ENCODE measurements around the gene LGALS3BP.
"Not testable (repeated sequence)": the region's sequence is repeated elsewhere in the genome, so short reads cannot be mapped to it uniquely, and the experiment has no call there.

Gene LGALS3BP

GRCh38 chr17:78977997-78978973 lies 1.4 kb downstream of the LGALS3BP start:
- DNase-seq: no peak

GRCh38 chr17:78977681-78977943 lies 2.1 kb downstream of the LGALS3BP start:
- no peak for DNase-seq

- DNase-seq: no peak
Measured at GRCh38 chr17:78976907-78977680, 2.6 kb downstream of the LGALS3BP start.

- DNase-seq: no peak
Measured at GRCh38 chr17:78974635-78975591, 4.8 kb downstream of the LGALS3BP start.

GRCh38 chr17:78973792-78974520 lies 5.8 kb downstream of the LGALS3BP start:
- no peak for DNase-seq

- DNase-seq: no peak
Measured at GRCh38 chr17:78973196-78973595, 6.5 kb downstream of the LGALS3BP start.

- DNase-seq: no peak
Measured at GRCh38 chr17:78972507-78973105, 7.1 kb downstream of the LGALS3BP start.

- no peak for DNase-seq
Measured at GRCh38 chr17:78971756-78972506, 7.8 kb downstream of the LGALS3BP start.

- DNase-seq: peak; percentile 47
Measured at GRCh38 chr17:78970834-78971755, 8.6 kb downstream of the LGALS3BP start.

- no peak for DNase-seq
Measured at GRCh38 chr17:78969865-78970264, 9.9 kb downstream of the LGALS3BP start.

- DNase-seq: no peak
Measured at GRCh38 chr17:78967782-78968362, 11.9 kb downstream of the LGALS3BP start.

- no peak for DNase-seq
Measured at GRCh38 chr17:78966910-78967600, 12.7 kb downstream of the LGALS3BP start.

- no peak for DNase-seq
Measured at GRCh38 chr17:78966123-78966813, 13.5 kb downstream of the LGALS3BP start.

- no peak for DNase-seq
Measured at GRCh38 chr17:78965491-78965924, 14.2 kb downstream of the LGALS3BP start.

- DNase-seq: no peak
Measured at GRCh38 chr17:78963378-78963777, 16.3 kb downstream of the LGALS3BP start.

GRCh38 chr17:78962984-78963348 lies 16.8 kb downstream of the LGALS3BP start:
- not testable (repeated sequence) for DNase-seq

- DNase-seq: no peak
Measured at GRCh38 chr17:78962345-78962983, 17.3 kb downstream of the LGALS3BP start.

- DNase-seq: no peak
Measured at GRCh38 chr17:78961571-78961970, 18.2 kb downstream of the LGALS3BP start.
